HCT116 (cell line): Measurements from ENCODE around the gene DYNLRB1.

Experiments used
- CTCF ChIP-seq, 3 experiments: fragments of 200-600 bp in 1 of 3; sonication (generic) in 1 of 3; IDR thresholded peaks in 2 of 3; conservative IDR thresholded peaks in 1 of 3; 2 replicates each; pipeline ENCODE4 v1.5.1; 2012 to 2017; ENCODE audit warnings: low read depth in 2 of 3, low read length in 2 of 3, antibody characterized with exemption in 1 of 3, borderline replicate concordance in 1 of 3, control low read depth in 1 of 3, mild to moderate bottlenecking in 1 of 3, mixed read lengths in 1 of 3, mixed run types in 1 of 3, moderate library complexity in 1 of 3; ENCODE audit not compliant: insufficient read depth in 1 of 3
- ELF1 ChIP-seq: IDR thresholded peaks from 2 replicates; pipeline ENCODE4 v1.6.1; 2012; ENCODE audit warnings: low read depth, borderline replicate concordance
- EZH2 ChIP-seq: fragments of 200-600 bp; sonication (generic); IDR thresholded peaks from 2 replicates; pipeline ENCODE4 v1.6.1; 2017; ENCODE audit warnings: antibody characterized with exemption, mixed run types
- EZH2phosphoT487 ChIP-seq: fragments of 200-600 bp; IDR thresholded peaks from 2 replicates; pipeline ENCODE4 v1.6.1; 2018; ENCODE audit warnings: antibody characterized with exemption, borderline replicate concordance
- JUND ChIP-seq: IDR thresholded peaks from 2 replicates; pipeline ENCODE4 v1.6.1; 2012
- POLR2AphosphoS5 ChIP-seq: IDR thresholded peaks from 2 replicates; pipeline ENCODE4 v1.6.1; 2011; ENCODE audit warnings: mild to moderate bottlenecking, low read depth, low read length, moderate library complexity
- ZBTB33 ChIP-seq: IDR thresholded peaks from 2 replicates; pipeline ENCODE4 v1.6.1; 2011; ENCODE audit warnings: mild to moderate bottlenecking, low read length, moderate library complexity; ENCODE audit not compliant: insufficient replicate concordance; ENCODE audit errors: extremely low read depth

- TF ChIP-seq EZH2phosphoT487 (no peak), CTCF (IDR thresholded peaks at IDR 0.05 in 2 of 3, conservative IDR thresholded peaks at IDR 0.05 in 1 of 3; ENCODE audit: borderline replicate concordance in 1 of 3, insufficient read depth in 1 of 3, low read depth in 2 of 3, low read length in 2 of 3) (no peak), JUND (no peak), POLR2AphosphoS5 (no peak), ELF1 (no peak), ZBTB33 (no peak), EZH2 (no peak)
Observed at GRCh38 chr20:34535857-34536256, 19.6 kb downstream of the DYNLRB1 start.
